Activated CD4-positive, alpha-beta T cell treated with anti-CD3 and anti-CD28 coated beads, Interleukin-10, Interleukin-2, amounts not matched to agents 100 ng/mL and 50 ng/mL, durations not matched to agents 16 hours and 8 hours (primary cell): ENCODE results near the gene DOCK1.

Experiments used
- DNase-seq: peaks from one replicate; pipeline ENCODE4 v3.0.0-alpha.2; 2020

Gene DOCK1

DNA sequence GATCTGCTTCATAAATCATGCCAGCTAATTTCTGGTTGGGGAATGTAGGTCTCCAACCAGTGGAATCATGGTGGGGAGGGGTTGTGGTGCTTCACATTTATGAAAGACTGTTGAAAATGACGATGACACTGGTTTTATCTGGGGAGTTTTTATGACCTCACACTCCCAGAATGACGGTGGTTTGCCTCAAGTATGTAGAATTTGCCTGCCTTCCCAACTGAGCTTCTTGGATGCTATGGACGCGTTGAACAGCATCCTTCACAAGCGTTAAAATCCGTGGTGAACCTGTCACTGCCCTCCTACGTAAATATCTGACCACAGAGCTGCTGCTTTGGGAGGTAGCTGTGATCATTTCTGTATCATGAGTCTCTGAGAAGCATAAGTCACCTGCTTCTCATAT, 287.9 kb downstream of the DOCK1 start:
- DNase-seq, result no peak

DNA sequence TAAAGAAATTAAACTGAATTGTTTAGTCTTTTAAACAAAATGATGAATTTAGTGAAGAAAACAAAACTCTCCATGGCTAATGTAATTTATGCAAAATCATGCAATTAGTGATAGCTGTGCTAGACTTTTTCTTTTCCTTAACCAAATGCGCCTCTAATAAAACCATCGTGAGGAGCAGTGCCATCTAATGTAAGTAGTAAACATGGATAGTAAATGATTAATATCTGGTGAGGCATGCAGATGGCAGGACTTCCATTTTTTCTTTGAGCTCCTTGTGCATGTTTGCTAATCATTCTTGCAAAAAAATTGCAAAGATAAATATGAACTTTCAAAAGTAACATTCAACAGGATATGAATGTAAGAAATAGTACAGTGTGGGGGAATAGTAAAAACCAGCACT, 288.9 kb downstream of the DOCK1 start:
- DNase-seq, result no peak

DNA sequence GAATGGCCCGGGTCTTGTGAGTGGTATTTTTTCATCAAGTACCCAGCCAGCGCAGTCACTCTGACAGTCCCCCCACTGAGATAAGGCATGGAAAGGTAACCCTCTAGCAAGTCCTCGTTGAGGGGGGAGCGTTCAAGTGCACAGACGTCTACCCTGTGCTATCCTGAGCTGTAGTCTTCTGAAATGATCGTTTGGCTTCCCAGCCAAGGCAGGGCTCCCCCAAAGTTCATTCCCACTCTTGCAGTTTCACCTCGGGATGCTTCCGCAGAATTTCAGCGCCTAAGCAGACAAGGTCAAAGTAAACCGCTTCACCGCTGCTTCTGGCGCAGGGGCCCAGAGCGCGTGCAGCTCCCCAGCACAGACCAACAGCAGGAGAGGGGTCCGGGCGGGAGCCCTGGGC, 289.4 kb downstream of the DOCK1 start:
- no peak for DNase-seq

DNA sequence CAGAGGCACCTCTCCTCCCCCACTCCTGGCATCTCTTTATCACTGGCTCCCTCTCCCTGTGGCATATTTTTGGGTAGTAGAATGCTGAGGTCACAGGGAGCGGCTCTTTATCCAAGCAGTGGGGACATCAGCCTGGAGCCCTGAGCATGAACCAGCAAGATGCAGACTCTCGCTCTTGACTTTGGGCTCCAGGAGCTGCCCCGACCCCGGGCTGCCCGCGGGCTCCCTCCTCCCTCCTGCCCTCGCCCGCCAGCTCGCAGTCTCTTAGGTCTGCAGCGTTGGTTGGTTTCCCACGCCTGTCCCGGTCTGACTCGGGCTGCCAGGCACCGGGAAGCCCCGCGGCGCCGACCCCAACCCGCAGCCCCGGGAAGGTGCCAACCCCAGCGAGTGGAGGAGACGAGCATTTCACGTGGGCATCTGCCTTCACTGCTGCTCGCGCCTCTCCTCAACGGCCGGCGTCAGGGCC, 289.8 kb downstream of the DOCK1 start:
- DNase-seq, result no peak

DNA sequence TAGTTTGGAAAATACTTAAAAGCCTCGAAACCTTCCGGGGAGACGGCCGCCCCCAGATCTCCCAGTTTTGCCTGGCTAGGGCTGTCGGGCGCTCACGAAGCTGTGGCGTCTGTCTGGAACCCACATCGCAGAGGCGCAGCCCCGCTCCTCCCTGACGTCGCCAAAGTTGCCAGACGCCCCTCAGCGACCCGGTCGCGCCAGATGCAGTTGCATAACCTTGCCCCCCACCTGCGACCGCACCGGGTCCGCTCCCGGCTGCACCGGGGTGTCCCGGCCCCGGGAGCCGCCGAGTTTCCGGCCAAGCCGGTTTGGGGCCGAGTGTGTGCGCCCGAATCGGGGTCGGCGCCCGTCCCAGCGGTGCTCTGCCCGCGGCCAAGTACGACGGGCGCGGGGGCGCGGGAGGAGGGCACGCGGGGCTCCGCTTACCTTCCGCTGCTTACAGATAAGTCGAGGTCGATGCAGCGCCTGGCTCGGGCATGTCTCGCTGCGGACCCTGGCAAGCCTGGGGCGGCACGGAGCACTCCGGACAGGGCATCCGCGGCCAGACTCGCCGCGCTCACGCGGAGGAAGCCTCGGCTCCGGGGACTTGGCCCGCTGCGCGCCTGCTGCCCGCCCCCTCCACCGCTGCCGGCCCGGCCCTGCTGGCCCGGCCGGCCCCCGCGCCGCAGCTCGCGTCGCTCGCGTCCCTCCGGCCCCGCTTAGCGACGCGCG, 290.5 kb downstream of the DOCK1 start:
- no peak for DNase-seq

DNA sequence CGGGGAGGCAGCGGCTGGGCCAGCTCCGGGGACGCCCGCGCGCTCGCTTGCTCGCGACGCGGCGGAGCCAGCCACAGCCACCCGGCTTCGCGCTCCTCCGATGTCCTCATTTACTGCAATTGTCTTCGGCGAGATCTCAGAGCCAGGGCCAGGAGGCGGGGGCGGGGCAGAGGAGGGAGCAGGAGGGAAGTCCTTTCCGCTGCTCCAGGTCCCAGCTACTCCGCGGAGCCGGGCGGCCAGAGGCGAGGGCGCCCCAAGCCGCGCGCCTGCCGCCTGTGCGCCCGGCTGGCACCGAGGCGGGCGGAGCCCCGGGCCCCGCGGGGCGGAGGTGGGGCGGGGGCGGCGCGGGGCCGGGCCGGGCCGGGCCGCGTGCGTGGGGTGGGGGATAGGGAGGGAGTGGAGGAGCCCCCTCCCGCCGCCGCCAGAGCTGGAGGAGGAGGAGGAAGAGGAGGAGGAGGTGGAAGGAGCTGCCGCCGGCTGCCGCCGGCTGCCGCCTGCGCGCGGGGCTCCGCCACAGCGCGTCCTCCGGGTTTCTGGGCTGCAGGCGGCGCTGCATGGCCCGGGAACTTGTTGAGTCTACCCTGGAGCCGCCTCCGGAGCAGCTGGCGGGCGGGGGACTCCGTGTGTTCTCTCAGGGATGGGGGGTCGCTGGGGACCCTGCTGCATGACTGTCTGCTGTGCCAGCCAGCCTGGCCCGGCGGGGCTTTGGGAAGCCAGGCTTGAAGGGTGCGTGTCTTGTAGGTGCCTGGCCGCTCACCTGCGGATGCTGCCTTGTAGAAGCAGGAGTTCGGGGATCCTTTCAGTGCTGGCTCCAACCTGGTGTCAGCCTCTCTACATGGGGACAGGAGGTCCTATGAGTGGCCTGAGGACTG, 291.3 kb downstream of the DOCK1 start, which contains the start of gene INSYN2A:
TSS of gene INSYN2A (minus strand) at position 310 of the 872 bp plus-strand sequence. CDS start 20,196 bp downstream, outside the sequence.
- DNase-seq, result no peak

DNA sequence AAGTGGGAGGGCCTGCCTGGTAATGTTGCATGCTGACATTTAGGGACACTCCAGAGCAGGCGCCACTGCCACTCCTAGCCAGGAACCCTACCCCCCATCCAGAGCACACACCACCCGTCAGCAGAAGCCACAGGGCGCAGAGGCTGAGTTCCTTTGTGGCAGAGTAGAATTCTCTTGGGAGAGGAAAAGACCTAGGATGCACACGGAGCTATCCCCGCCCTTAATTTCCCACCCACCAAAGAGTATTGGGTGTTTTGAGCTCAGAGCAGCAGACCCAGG, 291.9 kb downstream of the DOCK1 start:
- no peak for DNase-seq

DNA sequence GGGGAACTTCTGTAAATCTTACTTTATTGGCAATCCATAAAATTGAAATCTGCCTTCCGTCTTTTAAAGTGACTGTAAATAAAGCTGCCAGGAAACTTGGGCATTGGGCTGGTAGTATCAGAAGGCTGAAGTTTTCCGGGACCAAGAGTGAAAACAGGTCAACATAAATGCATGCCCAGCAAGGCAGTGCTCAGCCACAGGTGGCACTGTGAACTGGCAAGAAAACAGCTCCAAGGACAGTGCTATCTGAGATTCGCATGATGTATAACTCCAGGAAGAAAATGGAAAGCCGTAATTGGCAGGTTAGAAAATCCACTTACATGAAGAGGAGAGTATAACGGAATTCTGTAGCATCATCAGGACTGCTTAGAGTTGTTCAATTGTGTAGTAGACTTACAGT, 293.1 kb downstream of the DOCK1 start:
- DNase-seq, result no peak

DNA sequence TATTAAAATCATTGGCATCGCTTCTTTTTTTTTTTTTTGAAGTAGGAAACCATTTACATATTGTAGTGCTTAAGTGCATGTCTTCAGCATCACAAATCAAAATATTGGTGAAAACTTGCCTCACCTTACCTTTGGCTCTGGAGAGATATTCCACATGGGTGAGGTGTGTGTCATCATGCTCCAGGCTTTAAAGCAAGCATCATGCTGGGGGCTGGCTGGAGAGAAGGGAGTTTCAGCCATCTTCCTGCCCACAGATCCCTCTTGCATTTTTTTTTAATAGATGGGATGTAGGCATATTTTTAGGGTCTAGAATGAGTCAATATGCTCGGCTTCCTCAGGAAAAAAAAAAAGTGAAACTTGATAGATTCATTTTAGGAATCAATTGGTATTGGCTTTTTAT, 293.5 kb downstream of the DOCK1 start:
- no peak for DNase-seq

DNA sequence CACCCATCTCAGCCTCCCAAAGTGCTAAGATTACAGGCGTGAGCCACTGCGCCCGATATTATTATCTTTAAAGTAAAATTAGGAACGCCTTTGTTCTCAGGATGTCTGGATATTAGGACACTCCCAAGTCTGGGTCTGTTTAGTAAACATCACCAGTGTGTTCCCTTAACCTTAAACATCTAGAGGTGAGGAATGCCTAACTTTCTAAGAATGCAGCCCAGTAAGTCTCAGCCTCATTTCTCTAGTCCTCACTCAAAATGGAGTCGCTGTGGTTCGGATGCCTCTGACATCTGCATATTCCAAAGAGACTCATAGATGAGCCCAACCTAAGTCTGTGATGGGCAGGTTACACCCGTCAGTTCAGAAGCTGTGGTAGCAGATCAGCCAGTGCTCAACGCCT, 295.4 kb downstream of the DOCK1 start:
- no peak for DNase-seq

DNA sequence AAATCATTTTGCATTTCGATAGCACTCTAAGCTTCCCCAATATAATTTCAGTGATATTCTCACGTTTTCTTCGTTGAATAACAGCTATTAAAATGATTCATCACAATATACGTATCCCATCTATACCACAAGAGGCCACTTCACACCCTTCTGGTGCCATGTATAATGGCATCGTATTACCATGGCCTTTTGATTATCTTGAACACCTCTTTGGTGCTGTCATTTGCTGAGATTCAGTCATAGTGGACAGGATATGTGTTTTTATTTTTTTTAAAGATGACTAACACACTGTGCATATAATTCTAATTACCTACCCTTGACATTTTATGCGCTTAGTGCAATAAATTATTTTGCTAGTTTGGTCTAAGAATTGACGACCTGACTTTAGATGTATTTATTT, 297.8 kb downstream of the DOCK1 start:
- DNase-seq, result no peak

DNA sequence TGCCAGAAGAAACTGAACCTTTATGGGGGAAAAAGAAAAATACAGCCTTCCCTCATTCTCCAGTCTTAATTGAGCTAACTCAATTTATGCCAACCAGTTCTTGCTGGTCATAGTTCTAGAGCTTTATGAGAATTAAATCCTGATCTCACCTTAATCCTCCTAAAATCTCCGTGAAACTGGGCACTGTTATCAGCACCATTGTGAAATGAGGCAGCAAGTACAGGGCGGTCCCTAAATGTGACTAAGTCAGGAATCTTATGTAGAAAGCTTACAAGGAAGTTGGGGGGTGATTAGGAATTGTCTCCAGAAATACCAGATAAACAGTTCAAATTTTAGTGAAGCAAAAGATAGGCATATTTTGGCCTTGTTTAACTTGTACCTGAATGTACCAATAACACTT, 301.9 kb downstream of the DOCK1 start:
- no peak for DNase-seq

DNA sequence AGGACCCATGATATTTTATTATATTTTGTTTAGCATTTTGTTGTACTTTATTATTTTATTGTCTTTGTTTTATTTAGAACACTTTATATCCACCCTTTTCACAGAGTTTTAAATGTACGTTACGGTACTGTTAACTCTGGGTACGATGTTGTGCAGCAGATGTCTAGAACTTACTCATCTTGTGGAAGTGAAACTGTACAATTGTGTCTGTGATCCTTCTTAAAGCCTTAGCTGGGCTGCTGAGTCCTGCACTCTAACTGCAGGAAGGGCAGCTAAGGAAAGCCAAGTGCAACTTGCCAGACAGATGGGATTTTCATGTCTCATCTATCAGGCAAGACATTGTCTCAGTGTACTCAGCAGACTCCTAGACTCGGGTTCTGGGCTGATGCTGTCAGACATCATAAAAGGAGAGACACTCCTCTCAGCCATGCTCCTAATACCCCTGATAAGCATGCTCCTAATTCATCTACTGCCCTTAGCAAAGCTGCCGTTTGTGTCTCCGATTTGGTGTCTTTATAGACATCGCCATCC, 305.8 kb downstream of the DOCK1 start:
- no peak for DNase-seq

DNA sequence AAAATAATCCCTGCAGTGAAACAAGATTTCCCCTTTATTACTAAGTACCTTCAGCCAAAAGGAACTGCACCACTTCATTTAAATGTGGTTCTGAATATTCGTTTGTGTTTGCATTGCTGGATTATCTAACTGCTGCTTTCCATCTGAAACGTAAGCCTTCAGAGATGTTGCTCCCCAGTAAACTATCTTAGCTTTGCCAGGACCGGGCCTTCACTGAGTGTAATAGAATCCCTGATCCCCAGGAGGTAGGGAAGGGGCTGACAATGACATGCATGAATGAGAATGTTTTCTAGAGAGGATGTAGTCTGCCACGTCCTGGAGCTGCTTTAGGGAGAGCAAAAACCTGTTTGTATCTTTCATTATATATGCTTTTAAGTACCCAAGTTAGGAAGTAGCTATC, 310.6 kb downstream of the DOCK1 start:
- DNase-seq, result no peak

DNA sequence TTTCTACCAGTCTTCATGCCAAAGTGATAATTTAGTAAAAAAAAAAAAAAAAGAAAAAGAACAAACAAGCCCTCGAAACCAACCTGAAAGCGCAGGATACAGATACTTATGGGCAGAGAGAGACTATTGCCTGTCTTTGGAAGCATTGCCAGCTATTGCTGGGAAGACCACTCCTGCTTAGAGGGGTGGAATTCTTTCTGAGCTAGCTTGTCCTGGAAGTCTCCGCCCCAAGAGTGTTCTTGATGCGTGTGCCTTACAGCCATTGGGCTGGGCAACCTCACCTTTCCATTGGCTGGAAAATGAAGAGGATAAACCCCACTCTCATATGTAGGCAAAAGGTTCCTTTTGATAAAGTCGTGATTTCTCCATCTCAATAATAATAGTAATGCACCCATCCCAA, 311.0 kb downstream of the DOCK1 start:
- DNase-seq, result no peak

DNA sequence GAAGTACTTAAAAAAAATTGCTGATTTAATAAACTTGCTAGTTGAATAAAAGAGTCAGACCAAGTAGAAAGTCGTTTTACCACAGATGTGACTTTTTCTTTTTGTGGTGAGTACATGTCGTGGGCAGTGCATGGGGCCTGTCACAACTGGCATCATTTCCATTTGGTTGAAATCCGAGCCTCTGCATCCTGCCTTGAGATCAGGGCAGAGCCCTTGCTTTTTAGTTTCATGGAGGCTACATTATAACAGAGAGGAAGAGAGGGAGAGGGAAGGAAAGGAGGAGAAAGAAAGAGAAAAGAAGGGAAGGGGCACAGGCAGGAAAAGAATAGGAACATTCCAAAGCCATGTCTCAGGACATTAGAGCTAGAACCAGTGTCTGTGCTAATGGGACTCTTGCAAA, 311.6 kb downstream of the DOCK1 start:
- no peak for DNase-seq

DNA sequence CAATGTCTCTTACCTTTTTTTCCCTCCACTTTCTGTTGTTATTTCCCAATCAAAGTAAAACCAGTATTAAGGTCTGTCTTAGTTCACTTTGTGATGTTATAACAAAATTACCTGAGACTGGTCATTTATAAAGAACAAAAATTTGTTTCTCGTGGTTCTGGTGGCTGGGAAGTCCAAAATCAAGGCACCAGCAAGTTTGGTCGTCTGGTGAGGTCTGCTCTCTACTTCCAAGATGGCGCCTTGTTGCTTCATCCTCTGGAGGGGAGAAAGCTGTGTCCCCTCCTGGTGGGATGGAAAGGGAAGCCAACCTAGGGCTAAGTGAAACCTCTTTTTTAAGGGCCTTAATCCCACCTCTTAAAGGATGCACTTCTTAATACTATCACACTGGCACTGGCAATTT, 313.4 kb downstream of the DOCK1 start:
- DNase-seq, result no peak

DNA sequence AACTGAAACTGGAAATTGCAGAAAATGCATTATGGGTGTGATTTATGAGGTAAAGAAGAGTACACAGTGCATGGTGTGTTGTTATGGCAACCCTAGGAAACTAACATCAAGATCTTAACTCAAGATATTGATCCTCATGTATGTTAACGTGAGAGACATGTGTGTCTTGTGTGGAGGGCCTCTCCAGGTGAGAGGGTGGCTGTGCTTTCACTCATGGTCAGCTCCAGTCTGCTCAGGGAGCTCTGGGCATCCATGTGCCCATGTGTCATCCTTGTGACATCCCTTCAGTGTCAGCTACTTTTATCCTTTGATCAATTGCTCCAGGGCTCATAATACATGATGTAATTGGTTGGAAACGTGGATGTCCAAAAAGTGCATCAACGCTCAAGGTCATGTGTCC, 316.1 kb downstream of the DOCK1 start:
- DNase-seq, result no peak

DNA sequence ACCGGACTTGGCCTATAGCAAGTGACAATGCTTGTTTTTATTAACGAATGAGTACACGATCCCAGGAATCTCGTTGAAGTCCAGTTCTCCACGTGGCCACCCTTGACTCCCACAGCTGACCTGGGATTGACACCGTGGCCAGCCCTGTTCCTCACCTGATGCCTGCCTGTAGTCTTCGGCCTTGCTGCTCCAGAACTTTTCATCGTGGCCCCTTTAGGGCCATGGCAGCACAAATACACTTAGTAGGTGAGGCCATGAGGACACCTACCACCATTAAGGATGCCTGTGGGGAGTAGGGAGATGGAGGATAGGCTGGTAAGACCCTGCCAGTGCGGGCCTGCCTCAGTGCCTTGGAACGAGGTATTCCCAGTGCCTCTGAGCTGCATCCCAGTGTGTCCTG, 321.8 kb downstream of the DOCK1 start:
- DNase-seq, result no peak

DNA sequence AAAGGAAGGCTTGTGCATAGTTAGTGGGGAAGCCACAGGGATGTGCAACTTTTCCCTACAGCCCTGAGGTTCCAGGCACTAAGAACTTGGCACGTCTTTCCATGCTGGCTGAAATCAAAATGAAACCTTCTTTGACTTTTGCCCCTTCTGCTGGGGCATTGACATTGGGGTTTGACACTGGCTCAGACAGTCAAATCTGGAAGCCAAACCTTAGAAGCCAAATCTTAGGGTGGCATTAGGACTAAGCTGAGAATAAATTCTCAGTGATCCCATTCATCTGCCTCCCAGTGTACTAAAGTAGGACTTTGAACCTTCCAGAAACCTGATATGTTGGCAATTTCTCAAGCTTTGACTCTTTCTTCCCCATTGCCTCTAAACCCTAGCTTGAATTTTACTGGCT, 322.4 kb downstream of the DOCK1 start:
- no peak for DNase-seq

DNA sequence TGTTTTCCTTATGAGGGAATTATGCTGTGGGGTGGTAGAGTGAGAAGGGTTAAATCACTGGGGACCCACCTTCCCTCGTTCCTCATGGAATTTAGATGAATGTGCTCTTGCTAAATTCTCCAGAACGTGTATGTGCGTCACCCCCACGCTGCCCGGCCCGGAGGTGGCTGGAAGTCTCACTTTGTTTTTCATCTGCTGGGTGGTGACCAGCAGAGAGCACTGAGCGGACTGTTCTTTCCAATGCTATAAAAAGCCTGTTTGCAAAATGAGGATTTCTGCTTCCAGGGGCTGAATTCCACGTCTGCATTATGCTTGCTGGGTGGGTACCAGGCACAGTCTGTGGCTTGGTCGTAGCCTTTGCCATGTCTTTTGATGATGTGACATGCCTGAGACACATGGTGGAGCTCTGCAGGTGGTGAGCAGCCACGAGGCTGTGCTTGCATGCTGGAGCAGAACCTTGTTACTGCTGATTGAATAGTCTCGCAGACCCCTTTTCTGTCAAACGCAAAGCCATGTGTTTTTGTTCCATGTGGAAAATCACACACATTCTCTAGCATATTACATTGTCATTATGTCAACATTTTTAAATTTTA, 323.1 kb downstream of the DOCK1 start:
- no peak for DNase-seq

DNA sequence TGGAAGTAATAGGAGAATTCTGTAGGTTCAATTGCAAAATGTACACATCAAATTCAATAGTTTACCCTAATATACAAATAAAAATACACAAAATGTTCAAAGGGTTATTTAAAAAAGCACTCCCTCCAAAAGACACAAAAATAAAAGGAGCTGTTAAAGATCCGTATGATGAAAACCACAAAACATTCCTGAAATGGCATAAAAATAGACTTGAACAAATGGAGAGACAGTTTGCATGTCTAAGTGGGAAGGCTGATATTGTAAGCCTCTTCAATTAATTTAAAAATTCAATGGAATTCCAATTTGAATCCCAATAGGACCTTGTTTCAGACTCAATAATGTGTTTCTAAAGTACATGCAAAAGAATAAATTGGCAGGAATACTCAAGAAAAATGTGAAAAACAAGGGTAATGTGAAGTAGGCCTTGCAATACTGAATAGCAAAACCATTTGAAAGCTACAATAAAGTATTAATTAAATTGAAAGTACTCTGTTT, 329.1 kb downstream of the DOCK1 start:
- DNase-seq, result no peak

DNA sequence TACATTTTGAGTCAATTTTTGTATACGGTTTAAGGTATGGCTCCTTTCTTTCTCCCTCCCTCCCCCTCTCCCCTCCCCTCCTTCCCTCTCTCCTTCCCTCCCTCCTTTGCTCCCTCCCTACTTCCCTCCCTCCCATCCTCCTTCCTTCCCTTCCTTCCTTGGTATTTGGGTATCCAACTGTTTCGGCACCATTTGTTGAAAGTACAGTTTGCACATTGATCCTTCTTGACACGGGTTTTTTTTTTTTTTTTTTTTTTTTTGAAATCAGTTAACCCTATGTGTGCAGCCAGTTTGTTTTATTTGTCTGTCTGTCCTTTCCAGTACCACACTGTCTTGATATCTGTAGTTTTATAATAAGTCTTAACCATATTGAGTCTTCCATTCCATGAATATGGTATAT, 331.0 kb downstream of the DOCK1 start:
- DNase-seq, result no peak

DNA sequence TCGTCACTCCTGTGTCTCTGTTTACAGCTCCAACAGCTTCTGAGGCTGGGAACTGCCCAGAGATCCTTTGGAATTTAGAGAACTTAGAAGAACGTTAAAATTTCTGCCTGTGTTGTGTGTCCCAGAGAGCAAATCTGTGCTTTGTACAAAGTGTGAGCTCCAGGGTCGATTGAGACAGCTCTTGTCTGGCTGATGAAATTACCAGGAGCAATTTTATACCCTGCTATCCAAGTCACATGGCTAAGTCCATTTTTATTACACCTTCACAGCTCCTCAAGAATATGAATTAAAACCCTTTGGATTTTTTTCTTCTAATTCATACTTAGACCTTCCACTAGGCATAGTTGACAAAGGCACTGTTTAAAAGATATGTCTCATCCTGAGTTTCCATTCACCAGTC, 337.7 kb downstream of the DOCK1 start:
- DNase-seq, result no peak
